ENCODE results near the gene CRYBA1.

- peak in 3 of 4 experiments; percentile 10 to 23 (median 19) for TF ChIP-seq CTCF (IDR thresholded peaks at IDR 0.05)
- peak; percentile 99 to 100 for TF ChIP-seq POLR2A (IDR thresholded peaks at IDR 0.05)
These were observed 47.4 kb downstream of the CRYBA1 start, which contains the start of gene NUFIP2 for GRCh38 chr17:29293890-29294579.
